GM10266 (cell line): ENCODE measurements around the gene USP6.
"Not testable (repeated sequence)": the region's sequence is repeated elsewhere in the genome, so short reads cannot be mapped to it uniquely, and the experiment has no call there.

Experiments used
- DNase-seq: peaks from one replicate; pipeline ENCODE4 v3.0.0; 2012; ENCODE audit errors: extremely low spot score
- CTCF ChIP-seq: IDR thresholded peaks from 2 replicates; pipeline ENCODE4 v1.5.1; 2012; ENCODE audit warnings: mild to moderate bottlenecking, low read depth; ENCODE audit not compliant: control insufficient read depth, insufficient read depth; ENCODE audit errors: missing control alignments

The USP6 gene

GRCh38 chr17:5164436-5164835 is 48.6 kb downstream of the USP6 start:
- no peak for TF ChIP-seq CTCF

GRCh38 chr17:5165791-5166564 is 50.1 kb downstream of the USP6 start:
- not testable (repeated sequence) for DNase-seq

More at GRCh38 chr17:5164436-5164835, 48.6 kb downstream of the USP6 start:
- DNase-seq, result no peak

GRCh38 chr17:5175027-5175426 is 59.2 kb downstream of the USP6 start:
- DNase-seq, result not testable (repeated sequence)

GRCh38 chr17:5179003-5179402 is 63.2 kb downstream of the USP6 start:
- DNase-seq, result no peak
- no peak for TF ChIP-seq CTCF

- no peak for DNase-seq
Measured at GRCh38 chr17:5181509-5182305, 65.9 kb downstream of the USP6 start.

GRCh38 chr17:5182597-5183409 is 67.0 kb downstream of the USP6 start:
- TF ChIP-seq CTCF, result no peak

More at GRCh38 chr17:5181509-5182305, 65.9 kb downstream of the USP6 start:
- no peak for TF ChIP-seq CTCF

GRCh38 chr17:5183410-5183793 is 67.6 kb downstream of the USP6 start:
- TF ChIP-seq CTCF, result no peak
- DNase-seq, result no peak

More at GRCh38 chr17:5182597-5183409, 67.0 kb downstream of the USP6 start:
- DNase-seq, result no peak
